DMS114 treated with DMSO at 0.1 percent for 48 hours (cell line): ENCODE results near the gene HOXD9.

Source experiments
- DNase-seq: peaks from one replicate; lab custom pipeline; 2025; ENCODE audit not compliant: unreplicated experiment; lab: John Stamatoyannopoulos, UW

The HOXD9 gene

GRCh38 chr2:176137252-176137580 is 14.7 kb downstream of the HOXD9 start:
- no peak for DNase-seq

GRCh38 chr2:176137906-176138305 is 15.4 kb downstream of the HOXD9 start:
- no peak for DNase-seq

GRCh38 chr2:176138526-176138922 is 16.0 kb downstream of the HOXD9 start:
- no peak for DNase-seq

GRCh38 chr2:176138923-176139660 is 16.6 kb downstream of the HOXD9 start:
- no peak for DNase-seq

GRCh38 chr2:176139661-176140512 is 17.4 kb downstream of the HOXD9 start:
- DNase-seq: no peak

GRCh38 chr2:176140513-176141317 is 18.2 kb downstream of the HOXD9 start:
- no peak for DNase-seq

- DNase-seq: no peak
Measured at GRCh38 chr2:176142281-176142680, 19.8 kb downstream of the HOXD9 start.

GRCh38 chr2:176145085-176145969 is 22.8 kb downstream of the HOXD9 start:
- no peak for DNase-seq

GRCh38 chr2:176146101-176146500 is 23.6 kb downstream of the HOXD9 start:
- DNase-seq: no peak

- DNase-seq: no peak
Measured at GRCh38 chr2:176146645-176147044, 24.1 kb downstream of the HOXD9 start.

GRCh38 chr2:176147210-176147799 is 24.8 kb downstream of the HOXD9 start:
- no peak for DNase-seq

GRCh38 chr2:176147800-176148496 is 25.4 kb downstream of the HOXD9 start:
- DNase-seq: no peak

GRCh38 chr2:176148751-176149421 is 26.4 kb downstream of the HOXD9 start:
- no peak for DNase-seq

GRCh38 chr2:176149481-176149938 is 27.0 kb downstream of the HOXD9 start:
- DNase-seq: no peak

- DNase-seq: no peak
Measured at GRCh38 chr2:176149939-176150583, 27.5 kb downstream of the HOXD9 start.

GRCh38 chr2:176150584-176151441 is 28.3 kb downstream of the HOXD9 start:
- no peak for DNase-seq

GRCh38 chr2:176151442-176152287 is 29.1 kb downstream of the HOXD9 start, which contains the start of gene HOXD4:
Gene HOXD4, plus strand, starts transcription at chr2:176151550. Its CDS starts 84 bp downstream, at chr2:176151634.
- no peak for DNase-seq
